Measurements from ENCODE around the gene CTBP2.

CTBP2 gene

GRCh38 chr10:125034675-125035074 is 125.7 kb downstream of the CTBP2 start:
- no peaks in the 10 kb centered on the region for H3K9me2 ChIP-seq (replicated peaks; ENCODE audit: control insufficient read depth, low read length)
- H3K27ac ChIP-seq (ENCODE audit: low read depth, low read length), result no peak overlapping the region
- H3K27me3 ChIP-seq (ENCODE audit: control insufficient read depth, low read length), result no peaks in the 10 kb centered on the region
- no peak for TF ChIP-seq EZH2phosphoT487 (IDR thresholded peaks at IDR 0.05; ENCODE audit: borderline replicate concordance, low read length)
- no peak for TF ChIP-seq CTCF (IDR thresholded peaks at IDR 0.05; ENCODE audit: low read depth, low read length, poor library complexity, severe bottlenecking)
- H3K4me3 ChIP-seq (ENCODE audit: low read length), result no peak overlapping the region
- H3K9me3 ChIP-seq (ENCODE audit: control insufficient read depth, insufficient read depth, low read length), result no peaks in the 10 kb centered on the region
- no peaks in the 10 kb centered on the region for H3F3A ChIP-seq (ENCODE audit: control insufficient read depth, insufficient read depth)
- H4K20me1 ChIP-seq (ENCODE audit: control insufficient read depth, insufficient read depth, low read depth, low read length), result no peaks in the 10 kb centered on the region
- H3K4me1 ChIP-seq (ENCODE audit: control insufficient read depth, low read length), result no peaks in the 10 kb centered on the region
- H3K79me2 ChIP-seq (ENCODE audit: control insufficient read depth, low read length), result no peaks in the 10 kb centered on the region
- no peak overlapping the region for H3K4me2 ChIP-seq (ENCODE audit: low read length)
- no peaks in the 10 kb centered on the region; the same call in 1 of the 2 replicates for H3K36me3 ChIP-seq (ENCODE audit: control insufficient read depth, low read length)

- no peaks in the 10 kb centered on the region; the same call in 1 of the 2 replicates for H3K36me3 ChIP-seq (ENCODE audit: control insufficient read depth, low read length)
These were observed 127.0 kb downstream of the CTBP2 start for GRCh38 chr10:125033146-125033924.

GRCh38 chr10:125032474-125033020 is 127.8 kb downstream of the CTBP2 start:
- H3K36me3 ChIP-seq (ENCODE audit: control insufficient read depth, low read length), result no peaks in the 10 kb centered on the region; the same call in 1 of the 2 replicates
- no peak overlapping the region for H3K4me3 ChIP-seq (ENCODE audit: low read length)
- H3K27me3 ChIP-seq (ENCODE audit: control insufficient read depth, low read length), result no peaks in the 10 kb centered on the region
- H4K20me1 ChIP-seq (ENCODE audit: control insufficient read depth, insufficient read depth, low read depth, low read length), result no peaks in the 10 kb centered on the region
- no peak overlapping the region for H3K4me2 ChIP-seq (ENCODE audit: low read length)
- H3K4me1 ChIP-seq (ENCODE audit: control insufficient read depth, low read length), result no peaks in the 10 kb centered on the region
- H3K9me3 ChIP-seq (ENCODE audit: control insufficient read depth, insufficient read depth, low read length), result no peaks in the 10 kb centered on the region
- TF ChIP-seq CTCF (IDR thresholded peaks at IDR 0.05; ENCODE audit: low read depth, low read length, poor library complexity, severe bottlenecking), result no peak
- TF ChIP-seq EZH2phosphoT487 (IDR thresholded peaks at IDR 0.05; ENCODE audit: borderline replicate concordance, low read length), result no peak
- no peaks in the 10 kb centered on the region for H3F3A ChIP-seq (ENCODE audit: control insufficient read depth, insufficient read depth)
- no peaks in the 10 kb centered on the region for H3K9me2 ChIP-seq (replicated peaks; ENCODE audit: control insufficient read depth, low read length)
- H3K27ac ChIP-seq (ENCODE audit: low read depth, low read length), result no peak overlapping the region
- no peaks in the 10 kb centered on the region for H3K79me2 ChIP-seq (ENCODE audit: control insufficient read depth, low read length)

More at GRCh38 chr10:125033146-125033924, 127.0 kb downstream of the CTBP2 start:
- H3K9me3 ChIP-seq (ENCODE audit: control insufficient read depth, insufficient read depth, low read length), result no peaks in the 10 kb centered on the region
- no peak overlapping the region for H3K4me3 ChIP-seq (ENCODE audit: low read length)
- no peak overlapping the region for H3K27ac ChIP-seq (ENCODE audit: low read depth, low read length)
- no peaks in the 10 kb centered on the region for H3K9me2 ChIP-seq (replicated peaks; ENCODE audit: control insufficient read depth, low read length)
- no peak for TF ChIP-seq EZH2phosphoT487 (IDR thresholded peaks at IDR 0.05; ENCODE audit: borderline replicate concordance, low read length)
- no peak for TF ChIP-seq CTCF (IDR thresholded peaks at IDR 0.05; ENCODE audit: low read depth, low read length, poor library complexity, severe bottlenecking)
- H3F3A ChIP-seq (ENCODE audit: control insufficient read depth, insufficient read depth), result no peaks in the 10 kb centered on the region
- H3K27me3 ChIP-seq (ENCODE audit: control insufficient read depth, low read length), result no peaks in the 10 kb centered on the region
- no peak overlapping the region for H3K4me2 ChIP-seq (ENCODE audit: low read length)
- H3K4me1 ChIP-seq (ENCODE audit: control insufficient read depth, low read length), result no peaks in the 10 kb centered on the region
- no peaks in the 10 kb centered on the region for H3K79me2 ChIP-seq (ENCODE audit: control insufficient read depth, low read length)
- H4K20me1 ChIP-seq (ENCODE audit: control insufficient read depth, insufficient read depth, low read depth, low read length), result no peaks in the 10 kb centered on the region
